ENCODE measurements around the gene LYRM4.

LYRM4 gene

GRCh38 chr6:5280920-5281319 is 20.2 kb upstream of the LYRM4 start:
- DNase-seq (ENCODE audit: low spot score) = no peak

- DNase-seq (ENCODE audit: low spot score) = no peak
Observed at GRCh38 chr6:5279891-5280338, 19.2 kb upstream of the LYRM4 start.

- no peak for DNase-seq (ENCODE audit: low spot score)
Observed at GRCh38 chr6:5278565-5279120, 17.9 kb upstream of the LYRM4 start.

GRCh38 chr6:5278047-5278446 is 17.3 kb upstream of the LYRM4 start:
- no peak for DNase-seq (ENCODE audit: low spot score)

GRCh38 chr6:5277589-5277988 is 16.8 kb upstream of the LYRM4 start:
- DNase-seq (ENCODE audit: low spot score) = no peak

- DNase-seq (ENCODE audit: low spot score) = no peak
Observed at GRCh38 chr6:5276581-5276980, 15.8 kb upstream of the LYRM4 start.

GRCh38 chr6:5275497-5275896 is 14.7 kb upstream of the LYRM4 start:
- no peak for DNase-seq (ENCODE audit: low spot score)

GRCh38 chr6:5274231-5274630 is 13.5 kb upstream of the LYRM4 start:
- DNase-seq (ENCODE audit: low spot score) = no peak

GRCh38 chr6:5271926-5272325 is 11.2 kb upstream of the LYRM4 start:
- no peak for DNase-seq (ENCODE audit: low spot score)

- DNase-seq (ENCODE audit: low spot score) = no peak
Observed at GRCh38 chr6:5270093-5270680, 9.4 kb upstream of the LYRM4 start.

GRCh38 chr6:5266423-5266822 is 5.7 kb upstream of the LYRM4 start:
- no peak for DNase-seq (ENCODE audit: low spot score)

- peak; percentile 16 for DNase-seq (ENCODE audit: low spot score)
Observed at GRCh38 chr6:5261545-5262109, 877 bp upstream of the LYRM4 start.

GRCh38 chr6:5260111-5260620 is 584 bp downstream of the LYRM4 start:
- DNase-seq (ENCODE audit: low spot score) = peak; percentile 79

- DNase-seq (ENCODE audit: low spot score) = no peak
Observed at GRCh38 chr6:5259428-5259827, 1.3 kb downstream of the LYRM4 start.

GRCh38 chr6:5257400-5257799 is 3.4 kb downstream of the LYRM4 start:
- DNase-seq (ENCODE audit: low spot score) = no peak

- no peak for DNase-seq (ENCODE audit: low spot score)
Observed at GRCh38 chr6:5256952-5257351, 3.8 kb downstream of the LYRM4 start.

GRCh38 chr6:5250911-5251310 is 9.8 kb downstream of the LYRM4 start:
- no peak for DNase-seq (ENCODE audit: low spot score)

- DNase-seq (ENCODE audit: low spot score) = no peak
Observed at GRCh38 chr6:5250451-5250850, 10.3 kb downstream of the LYRM4 start.

- DNase-seq (ENCODE audit: low spot score) = peak; percentile 31
Observed at GRCh38 chr6:5249451-5250122, 11.2 kb downstream of the LYRM4 start.

GRCh38 chr6:5248302-5249098 is 12.2 kb downstream of the LYRM4 start:
- peak; percentile 35 for DNase-seq (ENCODE audit: low spot score)

GRCh38 chr6:5247201-5247600 is 13.5 kb downstream of the LYRM4 start:
- no peak for DNase-seq (ENCODE audit: low spot score)

Measured in kidney tubule cell (primary cell).